HL-60 (cell line): ENCODE data around the gene CSGALNACT2.
"Not testable (repeated sequence)": the region's sequence is repeated elsewhere in the genome, so short reads cannot be mapped to it uniquely, and the experiment has no call there.

Experiments
- DNase-seq, 2 experiments: peaks; one replicate each; pipeline ENCODE4 v3.0.0-alpha.2; 2010 to 2020; ENCODE audit warnings: low read depth in 1 of 2, low spot score in 1 of 2
- H3K27ac ChIP-seq: fragments of 250-450 bp; sonication (Bioruptor Pico); replicated peaks from 2 replicates; pipeline ENCODE4 v1.5.1; 2020; ENCODE audit warnings: mild to moderate bottlenecking, moderate library complexity
- H3K27me3 ChIP-seq: fragments of 250-450 bp; sonication (Bioruptor Pico); 2 replicates; pipeline ENCODE4 v1.5.1; 2021; ENCODE audit warnings: mild to moderate bottlenecking, moderate library complexity; ENCODE audit not compliant: insufficient read depth, poor library complexity, severe bottlenecking
- H3K4me3 ChIP-seq: replicated peaks from 2 replicates; pipeline ENCODE4 v1.5.1; 2011; ENCODE audit warnings: mild to moderate bottlenecking, control low read depth, low read length; ENCODE audit not compliant: insufficient read depth
- CTCF ChIP-seq: IDR thresholded peaks from one replicate; pipeline ENCODE4 v1.5.1; 2011; ENCODE audit warnings: low read length, control low read depth, inconsistent platforms; ENCODE audit not compliant: insufficient read depth
- GABPA ChIP-seq: IDR thresholded peaks from 2 replicates; pipeline ENCODE4 v1.6.1; 2012; ENCODE audit warnings: low read depth
- POLR2AphosphoS5 ChIP-seq: IDR thresholded peaks from 2 replicates; pipeline ENCODE4 v1.6.1; 2012; ENCODE audit warnings: low read depth
- REST ChIP-seq: IDR thresholded peaks from 2 replicates; pipeline ENCODE4 v1.6.1; 2012; ENCODE audit warnings: low read depth; ENCODE audit not compliant: insufficient replicate concordance
- SPI1 ChIP-seq: IDR thresholded peaks from 2 replicates; pipeline ENCODE4 v1.6.1; 2012; ENCODE audit warnings: low read depth, mild to moderate bottlenecking, borderline replicate concordance

CSGALNACT2 gene

GRCh38 chr10:43094085-43094484 lies 44.2 kb upstream of the CSGALNACT2 start:
- H3K4me3 ChIP-seq = no peak overlapping the region
- H3K27ac ChIP-seq = no peak overlapping the region
- no peak for DNase-seq
- TF ChIP-seq REST = no peak
- no peak for TF ChIP-seq SPI1
- TF ChIP-seq GABPA = no peak
- TF ChIP-seq CTCF = no peak
- TF ChIP-seq POLR2AphosphoS5 = no peak
- H3K27me3 ChIP-seq = no peaks in the 10 kb centered on the region

GRCh38 chr10:43099339-43099738 lies 38.9 kb upstream of the CSGALNACT2 start:
- H3K27me3 ChIP-seq, DNase-seq, H3K27ac ChIP-seq: not testable (repeated sequence)

GRCh38 chr10:43099928-43100327 lies 38.3 kb upstream of the CSGALNACT2 start:
- Histone ChIP-seq H3K4me3 (no peak overlapping the region), H3K27me3 (no peaks in the 10 kb centered on the region), H3K27ac (no peak overlapping the region)
- no peak for DNase-seq
- TF ChIP-seq SPI1 (no peak), CTCF (no peak)

More at GRCh38 chr10:43099339-43099738, 38.9 kb upstream of the CSGALNACT2 start:
- H3K4me3 ChIP-seq = not testable (repeated sequence)

GRCh38 chr10:43100366-43100765 lies 37.9 kb upstream of the CSGALNACT2 start:
- DNase-seq = no peak
- Histone ChIP-seq H3K27ac (no peak overlapping the region), H3K27me3 (no peaks in the 10 kb centered on the region), H3K4me3 (no peak overlapping the region)
- no peak for TF ChIP-seq SPI1
- TF ChIP-seq CTCF = no peak
- TF ChIP-seq POLR2AphosphoS5 = no peak
- TF ChIP-seq GABPA = no peak
- TF ChIP-seq REST = no peak
